CD4-positive, alpha-beta T cell (primary cell): ENCODE data around the gene ZNF428. TPM values are rescaled to one million over a fixed set of nuclear protein-coding genes. Genes with fewer than 3 reads are reported as not detected.
A peak's percentile ranks its signal among the peaks of the same experiment; 100 is the strongest.

Experiments used
- ATAC-seq: fragments of 200-7000 bp; cut with Tn5 transposase; one replicate; pipeline ENCODE4 v1.10.0; 2022; ENCODE audit warnings: mild to moderate bottlenecking; ENCODE audit not compliant: poor library complexity
- CTCF ChIA-PET: fragments of 350-600 bp; sonication (Branson Sonifier 250); formaldehyde crosslinking; loops from one replicate; lab custom pipeline; 2021; ENCODE audit warnings: antibody characterized with exemption, inconsistent platforms; lab: Charles Lee
- POLR2A ChIA-PET: fragments of 350-600 bp; sonication (Branson Sonifier 250); formaldehyde crosslinking; loops from one replicate; lab custom pipeline; 2021; ENCODE audit warnings: antibody characterized with exemption, inconsistent platforms; lab: Charles Lee
- DNase-seq, 14 experiments: peaks; one replicate each; pipeline ENCODE4 v3.0.0-alpha.2; 2013 to 2020; ENCODE audit warnings: mixed read lengths in 2 of 14
- H3K27ac ChIP-seq, 2 donors: one replicate each; pipeline versions ENCODE4 v1.5.1 to v1.7.0; 2013; ENCODE audit warnings: low read length in 2 of 2, low read depth in 1 of 2, mild to moderate bottlenecking in 1 of 2
- H3K27me3 ChIP-seq, 2 experiments: 1 replicate in 1 of 2; 2 replicates in 1 of 2; pipeline versions ENCODE4 v1.6.1 to v1.7.0; 2013; ENCODE audit warnings: low read length in 2 of 2, control low read depth in 1 of 2, mild to moderate bottlenecking in 1 of 2, moderate library complexity in 1 of 2; ENCODE audit not compliant: insufficient read depth in 2 of 2, control insufficient read depth in 1 of 2
- H3K36me3 ChIP-seq: one replicate; pipeline ENCODE4 v1.6.1; 2013; ENCODE audit warnings: low read length, control low read depth; ENCODE audit not compliant: insufficient read depth
- H3K4me1 ChIP-seq: one replicate; pipeline ENCODE4 v1.6.1; 2013; ENCODE audit warnings: low read length, control low read depth; ENCODE audit not compliant: insufficient read depth
- H3K4me3 ChIP-seq: one replicate; pipeline ENCODE4 v1.5.1; 2013; ENCODE audit warnings: mild to moderate bottlenecking, low read length, moderate library complexity
- H3K9me3 ChIP-seq, 2 experiments: 1 replicate in 1 of 2; 2 replicates in 1 of 2; pipeline versions ENCODE4 v1.6.1 to v1.7.0; 2013; ENCODE audit warnings: low read length in 2 of 2, mild to moderate bottlenecking in 2 of 2, control low read depth in 1 of 2, moderate library complexity in 1 of 2; ENCODE audit not compliant: control insufficient read depth in 1 of 2, insufficient read depth in 1 of 2
- H3K27ac Mint-ChIP-seq: one replicate; pipeline ENCODE4 v1.8.0; 2020; ENCODE audit warnings: mixed read lengths
- H3K27me3 Mint-ChIP-seq: one replicate; pipeline ENCODE4 v1.8.0; 2021; ENCODE audit warnings: mixed read lengths
- H3K36me3 Mint-ChIP-seq: one replicate; pipeline ENCODE4 v1.8.0; 2021; ENCODE audit warnings: low read depth, mixed read lengths
- H3K4me1 Mint-ChIP-seq: one replicate; pipeline ENCODE4 v1.8.0; 2021; ENCODE audit warnings: low read depth, mixed read lengths
- H3K4me3 Mint-ChIP-seq: one replicate; pipeline ENCODE4 v1.8.0; 2020; ENCODE audit warnings: mild to moderate bottlenecking, mixed read lengths
- H3K9me3 Mint-ChIP-seq: one replicate; pipeline ENCODE4 v1.8.0; 2020; ENCODE audit warnings: mixed read lengths
- CTCF ChIP-seq: fragments of 200-600 bp; IDR thresholded peaks from one replicate; pipeline ENCODE4 v1.8.0; 2022; ENCODE audit warnings: antibody characterized with exemption, mild to moderate bottlenecking
- intact Hi-C, 2 experiments: fragments of 100-400 bp; cut with DNase I in 1 of 2; cut with micrococcal nuclease in 1 of 2; formaldehyde crosslinking; loops; one replicate each; pipeline versions ENCODE4 v1.15.1 to v1.9.0; 2023 to 2025; cut with DNase I, micrococcal nuclease
- total RNA-seq, 174 experiments: library from RNA in 2 of 174; stranded (reverse) in 2 of 174; gene quantifications; one replicate each; pipeline ENCODE4 v1.2.3 and lab custom pipeline; 2021 to 2026

The ZNF428 gene
- total RNA-seq, 2 experiments from 2014 or later, result 22.3 to 24.8 TPM

- no peak overlapping the region for H3K27ac ChIP-seq
- Mint-ChIP-seq H3K4me1 (peaks cover 68% of the 10 kb centered on the region), H3K27me3 (no peaks in the 10 kb centered on the region), H3K27ac (peak overlapping the region; percentile 48), H3K4me3 (no peak overlapping the region), H3K36me3 (peaks cover 38% of the 10 kb centered on the region), H3K9me3 (no peaks in the 10 kb centered on the region)
- intact Hi-C loops, result loop anchor here in 1 of 2 experiments (10.0 kb wide), 1 partner anchor 48 kb away; no protein-coding TSS in a partner anchor
- H3K9me3 ChIP-seq, result no peaks in the 10 kb centered on the region
- ChIA-PET CTCF (interaction anchor here (2.9 kb wide), 1 partner anchor 20 kb away, joined by 12 read pairs; the partner anchor contains the start of genes IRGQ and ZNF576), POLR2A (no interaction called here)
- TF ChIP-seq CTCF, result no peak
- H3K36me3 ChIP-seq, result peaks cover 27% of the 10 kb centered on the region
- H3K4me3 ChIP-seq, result no peak overlapping the region
- DNase-seq, result no peak
- H3K4me1 ChIP-seq, result peaks cover 27% of the 10 kb centered on the region
- ATAC-seq, result no peak
- H3K27me3 ChIP-seq, result no peaks in the 10 kb centered on the region
These were observed 3.1 kb downstream of the ZNF428 start for GRCh38 chr19:43616306-43616705.

GRCh38 chr19:43612374-43612773 lies 7.1 kb downstream of the ZNF428 start:
- H3K27ac ChIP-seq, result no peak overlapping the region
- ChIA-PET POLR2A (no interaction called here), CTCF (no interaction called here)
- intact Hi-C loops, result loop anchor here (5.0 to 10.0 kb wide), 2 partner anchors 40 to 52 kb away; no protein-coding TSS in a partner anchor
- no peak for TF ChIP-seq CTCF
- DNase-seq, result no peak
- H3K27me3 ChIP-seq, result no peaks in the 10 kb centered on the region
- no peak for ATAC-seq
- Mint-ChIP-seq H3K4me3 (no peak overlapping the region), H3K27ac (no peak overlapping the region), H3K36me3 (peaks cover 37% of the 10 kb centered on the region), H3K9me3 (no peaks in the 10 kb centered on the region), H3K4me1 (peaks cover 49% of the 10 kb centered on the region), H3K27me3 (no peaks in the 10 kb centered on the region)
- H3K4me1 ChIP-seq, result peaks cover 2% of the 10 kb centered on the region
- H3K36me3 ChIP-seq, result peaks cover 34% of the 10 kb centered on the region
- H3K9me3 ChIP-seq, result no peaks in the 10 kb centered on the region
- no peak overlapping the region for H3K4me3 ChIP-seq

- peaks cover 36% of the 10 kb centered on the region for H3K36me3 ChIP-seq
- no peaks in the 10 kb centered on the region for H3K9me3 Mint-ChIP-seq
- H3K4me3 ChIP-seq, result no peak within 1 kb of the TSS
- CTCF ChIA-PET, result no interaction called here
- H3K27ac ChIP-seq, result no peak within 1 kb of the TSS
- H3K27me3 ChIP-seq, result no peaks in the 10 kb centered on the region
- no peaks in the 10 kb centered on the region for H3K27me3 Mint-ChIP-seq
- H3K4me1 Mint-ChIP-seq, result peaks cover 43% of the 10 kb centered on the region
- H3K36me3 Mint-ChIP-seq, result peaks cover 39% of the 10 kb centered on the region
- H3K4me3 Mint-ChIP-seq, result no peak within 1 kb of the TSS
- ATAC-seq (no peak), DNase-seq (no peak)
- intact Hi-C loops, result loop anchor here (5.0 to 10.0 kb wide), 2 partner anchors 41 to 53 kb away; no protein-coding TSS in a partner anchor
- TF ChIP-seq CTCF, result no peak
- H3K4me1 ChIP-seq, result peaks cover 2% of the 10 kb centered on the region
- H3K9me3 ChIP-seq, result no peaks in the 10 kb centered on the region
- H3K27ac Mint-ChIP-seq, result peak within 1 kb of the TSS; percentile 52
- POLR2A ChIA-PET, result no interaction called here
These were observed 7.6 kb downstream of the ZNF428 start, which contains the start of gene SRRM5 for GRCh38 chr19:43611788-43612187. TSS of gene SRRM5 (plus strand) at chr19:43612088. CDS start at chr19:43612122, 34 bp downstream.
